Astrocyte (in vitro differentiated cells and primary cell): Measurements from ENCODE around the gene UTP11. TPM values are rescaled to one million over a fixed set of nuclear protein-coding genes. Genes with fewer than 3 reads are reported as not detected.

Experiments used
- DNase-seq: peaks from one replicate; pipeline ENCODE4 v3.0.0-alpha.2; 2010; ENCODE audit warnings: low read depth
- FAIRE-seq: peaks from 2 replicates; lab custom pipeline; 2011; peaks lifted over from hg19 to GRCh38; lab: Jason Lieb, UNC
- H2AFZ ChIP-seq: 2 replicates; pipeline ENCODE4 v1.6.0; 2012; ENCODE audit warnings: low read depth, low read length, inconsistent platforms
- H3K27ac ChIP-seq: 2 replicates; pipeline ENCODE4 v1.5.1; 2011; ENCODE audit warnings: low read depth, low read length, inconsistent platforms
- H3K27me3 ChIP-seq: 2 replicates; pipeline ENCODE4 v1.6.0; 2011; ENCODE audit warnings: low read length, inconsistent platforms; ENCODE audit not compliant: insufficient read depth
- H3K36me3 ChIP-seq: 2 replicates; pipeline ENCODE4 v1.5.1; 2011; ENCODE audit warnings: low read length, inconsistent platforms; ENCODE audit not compliant: insufficient read depth
- H3K4me1 ChIP-seq: 2 replicates; pipeline ENCODE4 v1.5.1; 2011; ENCODE audit warnings: low read length, inconsistent platforms; ENCODE audit not compliant: insufficient read depth
- H3K4me2 ChIP-seq: 2 replicates; pipeline ENCODE4 v1.6.0; 2012; ENCODE audit warnings: low read length, inconsistent platforms
- H3K4me3 ChIP-seq: 2 replicates; pipeline ENCODE4 v1.5.1; 2011; ENCODE audit warnings: low read depth, mild to moderate bottlenecking, low read length, inconsistent platforms; ENCODE audit not compliant: insufficient read depth
- H3K79me2 ChIP-seq: 2 replicates; pipeline ENCODE4 v1.6.0; 2012; ENCODE audit warnings: mild to moderate bottlenecking, low read length, inconsistent platforms; ENCODE audit not compliant: insufficient read depth
- H3K9ac ChIP-seq: 2 replicates; pipeline ENCODE4 v1.6.0; 2012; ENCODE audit warnings: mild to moderate bottlenecking, low read length, inconsistent platforms
- H3K9me3 ChIP-seq: 2 replicates; pipeline ENCODE4 v1.5.1; 2012; ENCODE audit warnings: low read depth, mild to moderate bottlenecking, low read length, inconsistent platforms; ENCODE audit not compliant: insufficient read depth
- H4K20me1 ChIP-seq: 2 replicates; pipeline ENCODE4 v1.6.0; 2012; ENCODE audit warnings: low read length, inconsistent platforms; ENCODE audit not compliant: insufficient read depth
- H3K27ac Mint-ChIP-seq: one replicate; pipeline ENCODE4 v1.8.0; 2021; ENCODE audit warnings: mild to moderate bottlenecking, mixed read lengths; ENCODE audit not compliant: unreplicated experiment
- H3K27me3 Mint-ChIP-seq: one replicate; pipeline ENCODE4 v1.8.0; 2021; ENCODE audit warnings: low read depth, mixed read lengths; ENCODE audit not compliant: unreplicated experiment
- H3K36me3 Mint-ChIP-seq: one replicate; pipeline ENCODE4 v1.8.0; 2021; ENCODE audit warnings: low read depth, mixed read lengths; ENCODE audit not compliant: unreplicated experiment
- H3K4me1 Mint-ChIP-seq: one replicate; pipeline ENCODE4 v1.8.0; 2021; ENCODE audit warnings: low read depth, mixed read lengths; ENCODE audit not compliant: unreplicated experiment
- H3K4me3 Mint-ChIP-seq: one replicate; pipeline ENCODE4 v1.8.0; 2021; ENCODE audit warnings: mild to moderate bottlenecking, moderate library complexity, mixed read lengths; ENCODE audit not compliant: unreplicated experiment
- H3K9me3 Mint-ChIP-seq: one replicate; pipeline ENCODE4 v1.8.0; 2021; ENCODE audit warnings: mild to moderate bottlenecking, mixed read lengths; ENCODE audit not compliant: unreplicated experiment
- EZH2 ChIP-seq: IDR thresholded peaks from 2 replicates; pipeline ENCODE4 v1.6.1; 2012; ENCODE audit warnings: mild to moderate bottlenecking, low read length, inconsistent platforms; ENCODE audit not compliant: insufficient read depth
- total RNA-seq: library from RNA; stranded (reverse); gene quantifications from 2 replicates; pipeline ENCODE4 v1.2.1, GENCODE V29; 2021
- TF ChIP-seq, protein P1 (sequence below): IDR thresholded peaks from 2 replicates; pipeline ENCODE4 v1.5.1; 2011; ENCODE audit warnings: low read depth, mild to moderate bottlenecking, inconsistent platforms, low read length, moderate library complexity; ENCODE audit not compliant: insufficient read depth

Gene UTP11
- total RNA-seq, 1 donor from 2014 or later: 42.6 TPM

DNA sequence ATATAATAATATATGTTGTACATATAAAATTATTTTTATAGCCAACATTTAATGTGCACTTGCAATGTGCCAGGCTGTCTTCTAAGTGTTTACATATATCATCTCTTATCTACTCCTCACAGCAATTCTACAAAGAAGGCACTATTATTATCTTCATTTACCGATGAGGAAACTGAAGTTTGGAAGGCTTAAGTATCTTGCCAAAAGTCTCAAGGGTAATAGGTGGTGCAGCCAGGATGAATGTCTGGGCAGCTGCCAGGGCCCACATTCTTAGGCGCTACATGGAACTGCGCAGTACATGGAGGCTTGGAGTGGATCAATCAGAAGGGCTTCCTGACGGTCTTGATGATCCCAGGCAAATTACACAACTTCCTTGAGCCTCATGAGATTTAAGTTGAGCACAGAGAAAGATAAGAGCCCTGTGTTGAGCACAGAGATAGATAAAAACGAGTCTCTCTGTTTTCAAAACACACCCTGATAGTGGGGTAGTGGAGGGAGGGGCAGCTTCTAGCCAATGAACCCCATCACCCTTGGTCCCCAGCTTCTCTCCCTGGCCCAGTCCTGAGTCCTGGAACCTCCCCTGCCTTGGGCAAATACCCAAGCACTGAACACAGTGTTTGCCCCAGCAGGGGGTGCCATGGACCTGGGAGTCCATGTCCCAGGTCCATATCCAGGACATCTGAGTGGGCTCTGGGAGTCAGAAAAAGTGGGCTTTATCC is 24.8 kb downstream of the UTP11 start:
- H3K27me3 ChIP-seq: peaks cover 7% of the 10 kb centered on the region
- no peak overlapping the region for H3K4me2 ChIP-seq
- H3K27ac ChIP-seq: no peak overlapping the region
- no peaks in the 10 kb centered on the region for H4K20me1 ChIP-seq
- H2AFZ ChIP-seq: no peak overlapping the region
- no peak overlapping the region for H3K4me3 ChIP-seq
- peaks cover 2% of the 10 kb centered on the region for H3K9me3 Mint-ChIP-seq
- H3K4me3 Mint-ChIP-seq: no peak overlapping the region
- H3K4me1 Mint-ChIP-seq: peaks cover 15% of the 10 kb centered on the region
- H3K79me2 ChIP-seq: no peaks in the 10 kb centered on the region
- H3K4me1 ChIP-seq: peaks cover 9% of the 10 kb centered on the region
- peaks cover 15% of the 10 kb centered on the region for H3K27me3 Mint-ChIP-seq
- TF ChIP-seq, protein P1, sequence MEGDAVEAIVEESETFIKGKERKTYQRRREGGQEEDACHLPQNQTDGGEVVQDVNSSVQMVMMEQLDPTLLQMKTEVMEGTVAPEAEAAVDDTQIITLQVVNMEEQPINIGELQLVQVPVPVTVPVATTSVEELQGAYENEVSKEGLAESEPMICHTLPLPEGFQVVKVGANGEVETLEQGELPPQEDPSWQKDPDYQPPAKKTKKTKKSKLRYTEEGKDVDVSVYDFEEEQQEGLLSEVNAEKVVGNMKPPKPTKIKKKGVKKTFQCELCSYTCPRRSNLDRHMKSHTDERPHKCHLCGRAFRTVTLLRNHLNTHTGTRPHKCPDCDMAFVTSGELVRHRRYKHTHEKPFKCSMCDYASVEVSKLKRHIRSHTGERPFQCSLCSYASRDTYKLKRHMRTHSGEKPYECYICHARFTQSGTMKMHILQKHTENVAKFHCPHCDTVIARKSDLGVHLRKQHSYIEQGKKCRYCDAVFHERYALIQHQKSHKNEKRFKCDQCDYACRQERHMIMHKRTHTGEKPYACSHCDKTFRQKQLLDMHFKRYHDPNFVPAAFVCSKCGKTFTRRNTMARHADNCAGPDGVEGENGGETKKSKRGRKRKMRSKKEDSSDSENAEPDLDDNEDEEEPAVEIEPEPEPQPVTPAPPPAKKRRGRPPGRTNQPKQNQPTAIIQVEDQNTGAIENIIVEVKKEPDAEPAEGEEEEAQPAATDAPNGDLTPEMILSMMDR: no peak
- no peak for TF ChIP-seq EZH2
- H3K9ac ChIP-seq: no peak overlapping the region
- peaks cover 5% of the 10 kb centered on the region for H3K36me3 Mint-ChIP-seq
- FAIRE-seq (no peak), DNase-seq (no peak)
- H3K9me3 ChIP-seq: no peaks in the 10 kb centered on the region
- no peaks in the 10 kb centered on the region for H3K36me3 ChIP-seq
- H3K27ac Mint-ChIP-seq: no peak overlapping the region

DNA sequence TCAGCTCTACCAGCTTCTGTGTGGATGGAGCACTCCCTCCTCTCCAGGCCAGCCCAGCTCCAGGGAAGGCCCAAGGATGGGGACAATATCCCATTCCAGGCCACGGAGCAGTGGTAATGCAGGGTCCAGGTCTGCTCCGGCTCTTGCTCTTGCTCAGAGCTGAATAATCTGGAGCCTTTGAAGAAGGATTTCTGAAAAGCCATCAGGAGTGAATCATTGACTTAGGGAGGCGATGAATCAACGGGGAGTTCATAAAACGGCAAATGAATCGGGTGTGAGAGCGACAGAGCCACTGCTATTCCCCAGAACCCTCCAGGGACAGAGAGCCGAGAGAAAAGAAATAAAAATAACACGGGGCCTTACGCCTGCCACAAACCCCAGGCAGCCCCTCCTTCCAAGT is 26.3 kb downstream of the UTP11 start:
- H3K4me3 ChIP-seq: peak overlapping the region; percentile 20
- peaks cover 15% of the 10 kb centered on the region for H3K4me1 Mint-ChIP-seq
- peaks cover 5% of the 10 kb centered on the region for H3K36me3 Mint-ChIP-seq
- H3K9me3 Mint-ChIP-seq: peaks cover 2% of the 10 kb centered on the region
- peak overlapping the region; percentile 72 for H3K4me2 ChIP-seq
- H3K27ac Mint-ChIP-seq: no peak overlapping the region
- TF ChIP-seq EZH2: no peak
- TF ChIP-seq, protein P1: no peak
- H3K36me3 ChIP-seq: no peaks in the 10 kb centered on the region
- no peaks in the 10 kb centered on the region for H3K79me2 ChIP-seq
- no peaks in the 10 kb centered on the region for H4K20me1 ChIP-seq
- H3K4me1 ChIP-seq: peaks cover 9% of the 10 kb centered on the region
- FAIRE-seq (peak; percentile 96), DNase-seq (peak; percentile 64)
- H3K27me3 Mint-ChIP-seq: peaks cover 28% of the 10 kb centered on the region
- H2AFZ ChIP-seq: no peak overlapping the region
- no peak overlapping the region for H3K4me3 Mint-ChIP-seq
- no peak overlapping the region for H3K9ac ChIP-seq
- H3K27ac ChIP-seq: no peak overlapping the region
- no peaks in the 10 kb centered on the region for H3K9me3 ChIP-seq
- peaks cover 17% of the 10 kb centered on the region for H3K27me3 ChIP-seq
